HepG2 (cell line): Measurements from ENCODE around the gene TLCD5. TPM values are rescaled to one million over a fixed set of nuclear protein-coding genes. Genes with fewer than 3 reads are reported as not detected.

Experiments used
- ATAC-seq: fragments of 200-7000 bp; cut with Tn5 transposase; 3 replicates; pipeline ENCODE4 v1.9.1; 2020; ENCODE audit warnings: mild to moderate bottlenecking, moderate library complexity
- BruUV-seq: library from RNA; stranded (reverse); fragments of 400-500 nt; replicated peaks from 2 replicates; lab custom pipeline; 2021; lab: Mats Ljungman, UMichigan
- CTCF ChIA-PET: fragments of 300-600 bp; formaldehyde crosslinking; extraction: SDS; loops from one replicate; lab custom pipeline; 2021; ENCODE audit warnings: low total read pairs, inconsistent platforms, low intra/inter-chr PET ratio; lab: Yijun Ruan, JAX
- POLR2A ChIA-PET: fragments of 350-600 bp; sonication (Branson Sonifier 250); formaldehyde crosslinking; loops from one replicate; lab custom pipeline; 2020; ENCODE audit warnings: antibody characterized with exemption, inconsistent platforms; lab: Yijun Ruan, JAX
- DNase-seq: peaks from one replicate; pipeline ENCODE4 v3.0.0-alpha.2; 2015; ENCODE audit warnings: low spot score
- FAIRE-seq: peaks from 3 replicates; lab custom pipeline; 2011; peaks lifted over from hg19 to GRCh38; lab: Jason Lieb, UNC
- H2AFZ ChIP-seq: one replicate; pipeline ENCODE4 v1.6.1; 2011; ENCODE audit warnings: low read length, inconsistent platforms
- H3K27ac ChIP-seq: fragments of 300-600 bp; 3 replicates; pipeline ENCODE4 v1.8.0; 2011; ENCODE audit warnings: mixed run types, mild to moderate bottlenecking, mixed read lengths, low read length, inconsistent platforms; ENCODE audit not compliant: insufficient read depth; ENCODE audit errors: extremely low read length
- H3K27me3 ChIP-seq, 2 experiments: fragments of 200-600 bp in 1 of 2; 2 replicates in 1 of 2; 3 replicates in 1 of 2; pipeline versions ENCODE4 v1.6.0 to v1.8.0; 2011; ENCODE audit warnings: low read length in 2 of 2, mild to moderate bottlenecking in 2 of 2, moderate library complexity in 2 of 2, inconsistent platforms in 1 of 2; ENCODE audit not compliant: insufficient read depth in 2 of 2, control insufficient read depth in 1 of 2
- H3K36me3 ChIP-seq, 2 experiments: fragments of 200-600 bp in 1 of 2; replicated peaks in 1 of 2; 2 replicates in 1 of 2; 3 replicates in 1 of 2; pipeline versions ENCODE4 v1.5.1 to v1.8.0; 2011; ENCODE audit warnings: low read length in 2 of 2, inconsistent platforms in 1 of 2; ENCODE audit not compliant: insufficient read depth in 2 of 2, control insufficient read depth in 1 of 2
- H3K4me1 ChIP-seq: 2 replicates; pipeline ENCODE4 v1.5.1; 2012; ENCODE audit warnings: low read length, inconsistent platforms; ENCODE audit not compliant: insufficient read depth
- H3K4me2 ChIP-seq: 2 replicates; pipeline ENCODE4 v1.6.0; 2011; ENCODE audit warnings: low read depth, low read length, inconsistent platforms
- H3K4me3 ChIP-seq, 3 experiments: fragments of 200-600 bp in 1 of 3; sonication (generic), shearing (Covaris generic) in 1 of 3; replicated peaks in 1 of 3; 2 replicates each; pipeline ENCODE4 v1.5.1; 2011 to 2016; ENCODE audit warnings: low read length in 3 of 3, inconsistent platforms in 2 of 3, low read depth in 2 of 3, mild to moderate bottlenecking in 2 of 3, control low read depth in 1 of 3, mixed read lengths in 1 of 3; ENCODE audit not compliant: insufficient read depth in 1 of 3
- H3K79me2 ChIP-seq: one replicate; pipeline ENCODE4 v1.6.1; 2011; ENCODE audit warnings: low read length, inconsistent platforms; ENCODE audit not compliant: insufficient read depth
- H3K9ac ChIP-seq: 2 replicates; pipeline ENCODE4 v1.6.0; 2011; ENCODE audit warnings: mild to moderate bottlenecking, low read depth, low read length, inconsistent platforms; ENCODE audit not compliant: insufficient read depth
- H3K9me3 ChIP-seq: 2 replicates; pipeline ENCODE4 v1.5.1; 2012; ENCODE audit warnings: mild to moderate bottlenecking, low read length
- H4K20me1 ChIP-seq: 2 replicates; pipeline ENCODE4 v1.6.0; 2011; ENCODE audit warnings: inconsistent platforms, mild to moderate bottlenecking, low read length, moderate library complexity; ENCODE audit not compliant: insufficient read depth
- CBX5 ChIP-seq: sonication (generic); formaldehyde crosslinking; IDR thresholded peaks from 2 replicates; pipeline ENCODE4 v1.4.0; 2020; ENCODE audit warnings: missing genetic modification reagents, borderline replicate concordance
- RFX3 ChIP-seq: IDR thresholded peaks from 2 replicates; pipeline ENCODE4 v1.6.1; 2016; ENCODE audit warnings: missing biosample characterization, missing genetic modification reagents
- SMC3 ChIP-seq: IDR thresholded peaks from 2 replicates; pipeline ENCODE4 v1.6.1; 2011; ENCODE audit warnings: low read length, improper control_type of control experiment
- ZNF230 ChIP-seq: sonication (generic); formaldehyde crosslinking; IDR thresholded peaks from 2 replicates; pipeline ENCODE4 v1.4.0; 2020; ENCODE audit warnings: mild to moderate bottlenecking, missing genetic modification reagents
- ZNF484 ChIP-seq: sonication (generic); formaldehyde crosslinking; IDR thresholded peaks from 2 replicates; pipeline ENCODE4 v1.5.1; 2020; ENCODE audit warnings: mild to moderate bottlenecking, low read depth, missing genetic modification reagents, borderline replicate concordance
- ZNF75D ChIP-seq: sonication (generic); formaldehyde crosslinking; IDR thresholded peaks from 2 replicates; pipeline ENCODE4 v1.8.1; 2023; ENCODE audit warnings: missing genetic modification reagents, mild to moderate bottlenecking, borderline replicate concordance
- in situ Hi-C: cut with HindIII; loops from 2 replicates; pipeline ENCODE4 v1.10.0; 2017; ENCODE audit warnings: low pct_unique_long_range_greater_than_20kb; ENCODE audit not compliant: extremely low pct_ligation_motif_present
- intact Hi-C: fragments of 100-400 bp; cut with micrococcal nuclease; formaldehyde crosslinking; loops from one replicate; pipeline ENCODE4 v1.10.0; 2022; ENCODE audit not compliant: unreplicated experiment
- polyA plus RNA-seq, 8 experiments: library from polyadenylated mRNA; depleted of rRNA in 3 of 8; stranded (reverse) in 7 of 8; unstranded in 1 of 8; fragments of >200 nt; fragmentation: Illumina TruSeq in 4 of 8; extraction: Trizol in 4 of 8; gene quantifications; 2 replicates each; pipeline versions ENCODE4 v1.2.1 to v1.2.3, GENCODE V29; 2011 to 2016; ENCODE audit warnings: low read depth in 4 of 8, missing spikeins in 1 of 8, mixed read lengths in 1 of 8; ENCODE audit not compliant: insufficient read depth in 1 of 8
- total RNA-seq, 5 experiments: library from RNA; depleted of rRNA; stranded (reverse); fragments of >200 nt; fragmentation: Illumina TruSeq; extraction: Trizol; gene quantifications; 2 replicates each; pipeline ENCODE4 v1.2.3, GENCODE V29; 2016; ENCODE audit warnings: low read depth in 1 of 5
- TF ChIP-seq, protein P1 (sequence below): sonication (generic); formaldehyde crosslinking; IDR thresholded peaks from 2 replicates; pipeline ENCODE4; 2020; ENCODE audit warnings: missing genetic modification reagents, mild to moderate bottlenecking, borderline replicate concordance
- TF ChIP-seq, protein P2 (sequence below): fragments of 450-650 bp; IDR thresholded peaks from 2 replicates; pipeline ENCODE4 v1.6.1; 2017
- TF ChIP-seq, protein P3 (sequence below): sonication (generic); formaldehyde crosslinking; IDR thresholded peaks from 2 replicates; pipeline ENCODE4 v1.5.0; 2020; ENCODE audit warnings: mild to moderate bottlenecking, missing genetic modification reagents
- TF ChIP-seq, protein P4 (sequence below): sonication (generic); formaldehyde crosslinking; conservative IDR thresholded peaks from 2 replicates; pipeline ENCODE4 v1.8.1; 2023; ENCODE audit warnings: missing genetic modification reagents

Gene TLCD5
- total and polyA plus RNA-seq, 2 of the 13 experiments (the other 11 are each of a cell fraction or from before 2014, with no cell fraction given), result 6.1 to 7.6 TPM

DNA sequence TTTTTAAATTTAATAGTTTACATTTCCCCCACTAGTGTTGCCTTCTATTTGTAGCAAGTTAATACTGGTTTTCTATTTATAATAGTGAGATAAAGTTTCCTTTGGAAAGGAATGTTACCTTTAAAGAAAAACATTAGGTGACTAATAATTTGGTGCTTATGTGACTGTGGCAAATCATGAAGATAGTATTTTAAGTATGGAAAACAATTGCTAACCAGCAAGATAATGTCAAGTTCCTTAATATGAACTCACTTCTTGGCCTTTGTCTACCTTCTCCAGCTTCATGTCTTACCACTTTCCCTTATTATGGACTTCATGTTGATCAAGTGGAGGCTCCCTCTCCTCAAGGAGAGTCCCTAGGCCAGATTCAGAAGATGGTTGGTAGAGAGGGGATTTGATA, 38.3 kb downstream of the TLCD5 start:
- Histone ChIP-seq H3K27ac (no peak overlapping the region), H3K4me1 (no peaks in the 10 kb centered on the region; the same call in 1 of the 2 replicates), H3K4me2 (no peak overlapping the region), H3K27me3 (no peaks in the 10 kb centered on the region), H3K79me2 (peaks cover 78% of the 10 kb centered on the region), H4K20me1 (no peaks in the 10 kb centered on the region; the same call in 1 of the 2 replicates), H3K9ac (no peak overlapping the region), H3K36me3 (peaks cover 0 to 1% of the 10 kb centered on the region in 2 experiments; a peak in 1 of 5 replicates)
- FAIRE-seq (no peak), ATAC-seq (no peak), DNase-seq (no peak)
- intact Hi-C loops, result no loop called here
- in situ Hi-C loops, result no loop called here
- POLR2A ChIA-PET, result no interaction called here
- TF ChIP-seq SMC3 (no peak), ZNF230 (CRISPR knock-in tag) (no peak), ZNF75D (no peak), ZNF484 (no peak), CBX5 (CRISPR knock-in tag) (no peak), RFX3 (CRISPR knock-in tag) (no peak)
- TF ChIP-seq, protein P1, sequence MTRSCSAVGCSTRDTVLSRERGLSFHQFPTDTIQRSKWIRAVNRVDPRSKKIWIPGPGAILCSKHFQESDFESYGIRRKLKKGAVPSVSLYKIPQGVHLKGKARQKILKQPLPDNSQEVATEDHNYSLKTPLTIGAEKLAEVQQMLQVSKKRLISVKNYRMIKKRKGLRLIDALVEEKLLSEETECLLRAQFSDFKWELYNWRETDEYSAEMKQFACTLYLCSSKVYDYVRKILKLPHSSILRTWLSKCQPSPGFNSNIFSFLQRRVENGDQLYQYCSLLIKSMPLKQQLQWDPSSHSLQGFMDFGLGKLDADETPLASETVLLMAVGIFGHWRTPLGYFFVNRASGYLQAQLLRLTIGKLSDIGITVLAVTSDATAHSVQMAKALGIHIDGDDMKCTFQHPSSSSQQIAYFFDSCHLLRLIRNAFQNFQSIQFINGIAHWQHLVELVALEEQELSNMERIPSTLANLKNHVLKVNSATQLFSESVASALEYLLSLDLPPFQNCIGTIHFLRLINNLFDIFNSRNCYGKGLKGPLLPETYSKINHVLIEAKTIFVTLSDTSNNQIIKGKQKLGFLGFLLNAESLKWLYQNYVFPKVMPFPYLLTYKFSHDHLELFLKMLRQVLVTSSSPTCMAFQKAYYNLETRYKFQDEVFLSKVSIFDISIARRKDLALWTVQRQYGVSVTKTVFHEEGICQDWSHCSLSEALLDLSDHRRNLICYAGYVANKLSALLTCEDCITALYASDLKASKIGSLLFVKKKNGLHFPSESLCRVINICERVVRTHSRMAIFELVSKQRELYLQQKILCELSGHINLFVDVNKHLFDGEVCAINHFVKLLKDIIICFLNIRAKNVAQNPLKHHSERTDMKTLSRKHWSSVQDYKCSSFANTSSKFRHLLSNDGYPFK (CRISPR knock-in tag), result no peak
- TF ChIP-seq, protein P2, sequence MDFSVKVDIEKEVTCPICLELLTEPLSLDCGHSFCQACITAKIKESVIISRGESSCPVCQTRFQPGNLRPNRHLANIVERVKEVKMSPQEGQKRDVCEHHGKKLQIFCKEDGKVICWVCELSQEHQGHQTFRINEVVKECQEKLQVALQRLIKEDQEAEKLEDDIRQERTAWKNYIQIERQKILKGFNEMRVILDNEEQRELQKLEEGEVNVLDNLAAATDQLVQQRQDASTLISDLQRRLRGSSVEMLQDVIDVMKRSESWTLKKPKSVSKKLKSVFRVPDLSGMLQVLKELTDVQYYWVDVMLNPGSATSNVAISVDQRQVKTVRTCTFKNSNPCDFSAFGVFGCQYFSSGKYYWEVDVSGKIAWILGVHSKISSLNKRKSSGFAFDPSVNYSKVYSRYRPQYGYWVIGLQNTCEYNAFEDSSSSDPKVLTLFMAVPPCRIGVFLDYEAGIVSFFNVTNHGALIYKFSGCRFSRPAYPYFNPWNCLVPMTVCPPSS, result no peak
- TF ChIP-seq, protein P3, sequence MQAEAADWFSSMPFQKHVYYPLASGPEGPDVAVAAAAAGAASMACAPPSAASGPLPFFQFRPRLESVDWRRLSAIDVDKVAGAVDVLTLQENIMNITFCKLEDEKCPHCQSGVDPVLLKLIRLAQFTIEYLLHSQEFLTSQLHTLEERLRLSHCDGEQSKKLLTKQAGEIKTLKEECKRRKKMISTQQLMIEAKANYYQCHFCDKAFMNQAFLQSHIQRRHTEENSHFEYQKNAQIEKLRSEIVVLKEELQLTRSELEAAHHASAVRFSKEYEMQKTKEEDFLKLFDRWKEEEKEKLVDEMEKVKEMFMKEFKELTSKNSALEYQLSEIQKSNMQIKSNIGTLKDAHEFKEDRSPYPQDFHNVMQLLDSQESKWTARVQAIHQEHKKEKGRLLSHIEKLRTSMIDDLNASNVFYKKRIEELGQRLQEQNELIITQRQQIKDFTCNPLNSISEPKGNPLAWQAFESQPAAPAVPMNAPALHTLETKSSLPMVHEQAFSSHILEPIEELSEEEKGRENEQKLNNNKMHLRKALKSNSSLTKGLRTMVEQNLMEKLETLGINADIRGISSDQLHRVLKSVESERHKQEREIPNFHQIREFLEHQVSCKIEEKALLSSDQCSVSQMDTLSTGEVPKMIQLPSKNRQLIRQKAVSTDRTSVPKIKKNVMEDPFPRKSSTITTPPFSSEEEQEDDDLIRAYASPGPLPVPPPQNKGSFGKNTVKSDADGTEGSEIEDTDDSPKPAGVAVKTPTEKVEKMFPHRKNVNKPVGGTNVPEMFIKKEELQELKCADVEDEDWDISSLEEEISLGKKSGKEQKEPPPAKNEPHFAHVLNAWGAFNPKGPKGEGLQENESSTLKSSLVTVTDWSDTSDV, result no peak
- TF ChIP-seq, protein P4, sequence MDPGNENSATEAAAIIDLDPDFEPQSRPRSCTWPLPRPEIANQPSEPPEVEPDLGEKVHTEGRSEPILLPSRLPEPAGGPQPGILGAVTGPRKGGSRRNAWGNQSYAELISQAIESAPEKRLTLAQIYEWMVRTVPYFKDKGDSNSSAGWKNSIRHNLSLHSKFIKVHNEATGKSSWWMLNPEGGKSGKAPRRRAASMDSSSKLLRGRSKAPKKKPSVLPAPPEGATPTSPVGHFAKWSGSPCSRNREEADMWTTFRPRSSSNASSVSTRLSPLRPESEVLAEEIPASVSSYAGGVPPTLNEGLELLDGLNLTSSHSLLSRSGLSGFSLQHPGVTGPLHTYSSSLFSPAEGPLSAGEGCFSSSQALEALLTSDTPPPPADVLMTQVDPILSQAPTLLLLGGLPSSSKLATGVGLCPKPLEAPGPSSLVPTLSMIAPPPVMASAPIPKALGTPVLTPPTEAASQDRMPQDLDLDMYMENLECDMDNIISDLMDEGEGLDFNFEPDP (CRISPR knock-in tag), result no peak
- TF ChIP-seq, all 625 proteins: peak for 0
- BruUV-seq, result no TSS peak
- H3K4me3 ChIP-seq, result no peak overlapping the region
- H2AFZ ChIP-seq, result no peak overlapping the region
- CTCF ChIA-PET, result no interaction called here
- no peaks in the 10 kb centered on the region for H3K9me3 ChIP-seq
